Natural killer cell (primary cell): ENCODE data around the gene ANTXR2. TPM values are rescaled to one million over a fixed set of nuclear protein-coding genes. Genes with fewer than 3 reads are reported as not detected.
"Not testable (repeated sequence)": the region's sequence is repeated elsewhere in the genome, so short reads cannot be mapped to it uniquely, and the experiment has no call there.

ENCODE experiments used
- ATAC-seq, 3 donors: fragments of 150-1000 bp in 2 of 3; fragments of 200-7000 bp in 1 of 3; cut with Tn5 transposase; 1 replicate in 1 of 3; 2 replicates in 2 of 3; pipeline ENCODE4 v1.10.0; 2021; ENCODE audit warnings: mild to moderate bottlenecking in 2 of 3, moderate library complexity in 2 of 3
- DNase-seq, 2 donors: peaks; one replicate each; pipeline versions ENCODE4 v3.0.0 to v3.0.0-alpha.2; 2013 to 2021; ENCODE audit warnings: mixed read lengths in 1 of 2
- H3K27ac ChIP-seq: one replicate; pipeline ENCODE4 v1.5.1; 2013; ENCODE audit warnings: mild to moderate bottlenecking, low read length
- H3K27me3 ChIP-seq: one replicate; pipeline ENCODE4 v1.6.1; 2013; ENCODE audit warnings: low read length; ENCODE audit not compliant: control insufficient read depth, insufficient read depth
- H3K36me3 ChIP-seq: one replicate; pipeline ENCODE4 v1.6.1; 2013; ENCODE audit warnings: low read length; ENCODE audit not compliant: control insufficient read depth, insufficient read depth
- H3K4me1 ChIP-seq: one replicate; pipeline ENCODE4 v1.6.1; 2013; ENCODE audit warnings: low read length; ENCODE audit not compliant: control insufficient read depth, insufficient read depth
- H3K4me3 ChIP-seq: one replicate; pipeline ENCODE4 v1.5.1; 2013; ENCODE audit warnings: low read length
- H3K9me3 ChIP-seq: one replicate; pipeline ENCODE4 v1.6.1; 2013; ENCODE audit warnings: low read length; ENCODE audit not compliant: control insufficient read depth, insufficient read depth
- H3K27ac Mint-ChIP-seq, 2 donors: one replicate each; pipeline ENCODE4 v1.8.0; 2022; ENCODE audit warnings: mild to moderate bottlenecking in 2 of 2, mixed read lengths in 2 of 2, moderate library complexity in 1 of 2
- H3K27me3 Mint-ChIP-seq, 2 donors: one replicate each; pipeline ENCODE4 v1.8.0; 2022; ENCODE audit warnings: low read depth in 2 of 2, mixed read lengths in 2 of 2
- H3K36me3 Mint-ChIP-seq: one replicate; pipeline ENCODE4 v1.8.0; 2022; ENCODE audit warnings: mixed read lengths
- H3K4me1 Mint-ChIP-seq, 2 donors: one replicate each; pipeline ENCODE4 v1.8.0; 2022; ENCODE audit warnings: mixed read lengths in 2 of 2
- H3K4me3 Mint-ChIP-seq: one replicate; pipeline ENCODE4 v1.8.0; 2022; ENCODE audit warnings: mild to moderate bottlenecking, moderate library complexity, mixed read lengths
- H3K9me3 Mint-ChIP-seq, 2 donors: one replicate each; pipeline ENCODE4 v1.8.0; 2022; ENCODE audit warnings: mixed read lengths in 2 of 2
- CTCF ChIP-seq: fragments of 200-600 bp; IDR thresholded peaks from one replicate; pipeline ENCODE4 v1.8.0; 2022; ENCODE audit warnings: antibody characterized with exemption
- WGBS: methylation state at CpG from one replicate; pipeline ENCODE4 v1.1.7; 2013; ENCODE audit warnings: missing lambda C conversion rate; ENCODE audit not compliant: insufficient coverage; 5-methylcytosine and 5-hydroxymethylcytosine counted together
- intact Hi-C: fragments of 100-400 bp; cut with micrococcal nuclease; formaldehyde crosslinking; loops from one replicate; pipeline ENCODE4 v1.14.2; 2022
- total RNA-seq, 4 donors: library from RNA; stranded (reverse); fragments of 120-200 nt in 1 of 4; gene quantifications; one replicate each; pipeline versions ENCODE4 v1.2.3 to v1.2.4, GENCODE V29; 2013 to 2022

ANTXR2 gene
- total RNA-seq, 3 donors from 2014 or later (not counting 1 experiment from before 2014, with no cell fraction given): 7.8 to 28.3 (median 10.0) TPM

DNA sequence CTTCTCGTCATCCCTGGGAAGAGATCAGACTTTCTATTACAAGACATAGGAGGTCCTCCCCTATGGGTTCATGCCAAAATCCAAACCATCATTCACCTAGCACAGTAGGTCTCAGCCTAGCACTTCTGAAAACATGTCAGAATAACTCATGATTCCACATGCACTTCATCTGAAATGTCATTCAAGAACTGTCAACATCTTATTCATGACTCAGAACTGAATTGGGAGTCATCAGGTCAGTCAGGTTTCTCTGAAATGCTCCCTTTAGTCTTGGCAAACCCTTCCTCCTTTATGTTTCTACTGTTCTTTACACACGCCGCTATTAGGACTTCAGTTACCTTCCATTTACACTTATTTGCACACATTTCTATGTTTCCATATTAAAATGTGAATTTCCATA is 67.2 kb downstream of the ANTXR2 start:
- H3K4me3 Mint-ChIP-seq: no peak overlapping the region
- H3K9me3 Mint-ChIP-seq: peaks cover 2 to 3% of the 10 kb centered on the region in 2 donors
- no peak overlapping the region for H3K27ac Mint-ChIP-seq
- WGBS: 93% methylated on average over 3 of the region's 3 CpGs
- peak in 1 of 2 donors; percentile 18 for DNase-seq
- H3K36me3 Mint-ChIP-seq: peaks cover 7% of the 10 kb centered on the region
- H3K4me1 Mint-ChIP-seq: peaks cover 16 to 18% of the 10 kb centered on the region in 2 donors
- intact Hi-C loops: no loop called here
- ATAC-seq: no peak
- H3K27ac ChIP-seq: no peak overlapping the region
- H3K4me1 ChIP-seq: no peaks in the 10 kb centered on the region
- no peaks in the 10 kb centered on the region for H3K36me3 ChIP-seq
- H3K27me3 Mint-ChIP-seq: no peaks in the 10 kb centered on the region
- H3K9me3 ChIP-seq: no peaks in the 10 kb centered on the region
- TF ChIP-seq CTCF: no peak
- no peak overlapping the region for H3K4me3 ChIP-seq
- no peaks in the 10 kb centered on the region for H3K27me3 ChIP-seq

- no peak for DNase-seq
- Histone ChIP-seq H3K4me1 (no peaks in the 10 kb centered on the region), H3K4me3 (no peak overlapping the region), H3K9me3 (no peaks in the 10 kb centered on the region), H3K27ac (no peak overlapping the region), H3K27me3 (no peaks in the 10 kb centered on the region), H3K36me3 (no peaks in the 10 kb centered on the region)
- Mint-ChIP-seq H3K4me3 (no peak overlapping the region), H3K27ac (no peak overlapping the region), H3K27me3 (no peaks in the 10 kb centered on the region), H3K36me3 (peaks cover 7% of the 10 kb centered on the region), H3K9me3 (peaks cover 2 to 3% of the 10 kb centered on the region in 2 donors), H3K4me1 (peaks cover 8 to 12% of the 10 kb centered on the region in 2 donors)
- TF ChIP-seq CTCF: no peak
- intact Hi-C loops: no loop called here
- no peak for ATAC-seq
These were observed 68.7 kb downstream of the ANTXR2 start for GRCh38 chr4:80004319-80004718.

GRCh38 chr4:80002559-80002958 is 70.5 kb downstream of the ANTXR2 start:
- WGBS: 100% methylated on average over 1 of the region's 1 CpG
- not testable (repeated sequence) for H3K36me3 Mint-ChIP-seq

DNA sequence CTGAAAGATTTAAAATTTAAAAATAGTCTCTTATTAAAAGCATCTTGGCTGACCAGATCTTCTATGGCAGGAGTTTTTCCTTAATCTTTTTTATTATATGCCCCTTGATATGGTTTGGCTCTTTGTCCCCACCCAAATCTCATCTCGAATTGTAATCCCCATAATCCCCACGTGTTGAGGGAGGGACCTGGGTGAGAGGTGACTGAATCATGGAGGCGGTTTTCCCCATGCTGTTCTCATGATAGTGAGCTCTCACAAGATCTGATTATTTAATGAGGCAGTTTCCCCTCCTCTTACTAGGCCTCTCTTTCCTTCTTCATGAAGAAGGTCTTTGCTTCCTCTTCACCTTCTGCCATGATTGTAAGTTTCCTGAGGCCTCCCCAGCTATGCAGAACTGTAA is 74.0 kb downstream of the ANTXR2 start:
- H3K4me1 ChIP-seq, H3K4me1 Mint-ChIP-seq, H3K27ac ChIP-seq, H3K27ac Mint-ChIP-seq, ATAC-seq, DNase-seq, H3K4me3 Mint-ChIP-seq, intact Hi-C loops, H3K9me3 ChIP-seq, H3K36me3 ChIP-seq, H3K27me3 Mint-ChIP-seq, H3K9me3 Mint-ChIP-seq, H3K27me3 ChIP-seq, H3K4me3 ChIP-seq, H3K36me3 Mint-ChIP-seq: not testable (repeated sequence)
- 100% methylated on average over 1 of the region's 3 CpGs for WGBS

More at GRCh38 chr4:80002559-80002958, 70.5 kb downstream of the ANTXR2 start:
- ATAC-seq, H3K4me1 ChIP-seq, H3K4me3 Mint-ChIP-seq, DNase-seq, H3K9me3 Mint-ChIP-seq, H3K27ac Mint-ChIP-seq, H3K27ac ChIP-seq, H3K27me3 Mint-ChIP-seq, H3K9me3 ChIP-seq, intact Hi-C loops, H3K4me3 ChIP-seq, H3K27me3 ChIP-seq, H3K36me3 ChIP-seq: not testable (repeated sequence)
- H3K4me1 Mint-ChIP-seq: peaks cover 8 to 12% of the 10 kb centered on the region in 2 donors

DNA sequence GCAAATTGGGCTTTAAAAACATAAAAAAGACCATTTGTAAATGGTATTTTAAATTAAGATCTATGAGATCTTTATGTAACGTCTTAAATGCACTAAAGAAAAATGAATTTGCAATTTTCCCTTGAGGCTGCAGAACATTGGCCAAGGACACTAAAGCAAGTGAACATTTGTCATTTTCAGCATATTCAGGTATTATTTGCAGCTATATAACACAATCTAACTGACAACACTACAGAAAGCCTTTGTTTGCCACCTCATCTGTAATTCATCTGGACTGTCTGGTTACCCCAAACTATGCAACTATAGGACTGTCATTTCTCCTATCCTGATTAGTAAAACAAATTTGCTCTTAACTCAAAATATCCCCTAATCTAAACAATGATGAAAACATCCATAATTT is 74.8 kb downstream of the ANTXR2 start:
- DNase-seq: no peak
- Histone ChIP-seq H3K27ac (no peak overlapping the region), H3K9me3 (no peaks in the 10 kb centered on the region), H3K36me3 (no peaks in the 10 kb centered on the region), H3K4me1 (no peaks in the 10 kb centered on the region), H3K27me3 (no peaks in the 10 kb centered on the region), H3K4me3 (no peak overlapping the region)
- intact Hi-C loops: no loop called here
- Mint-ChIP-seq H3K9me3 (no peaks in the 10 kb centered on the region), H3K27me3 (no peaks in the 10 kb centered on the region), H3K4me3 (no peak overlapping the region), H3K4me1 (no peaks in the 10 kb centered on the region), H3K27ac (no peak overlapping the region), H3K36me3 (no peaks in the 10 kb centered on the region)
- no peak for ATAC-seq
- WGBS: 100% methylated on average over 1 of the region's 1 CpG
- TF ChIP-seq CTCF: no peak
